SK-N-SH (cell line): ENCODE data around the gene LNPEP.

Source experiments
- EZH2phosphoT487 ChIP-seq: fragments of 200-600 bp; sonication (generic); IDR thresholded peaks from 2 replicates; pipeline ENCODE4 v1.6.1; 2017; ENCODE audit warnings: low read depth, mixed run types, mild to moderate bottlenecking, antibody characterized with exemption, moderate library complexity, borderline replicate concordance
- FOSL2 ChIP-seq: IDR thresholded peaks from 2 replicates; pipeline ENCODE4 v1.4.0; 2012; ENCODE audit warnings: low read depth, mild to moderate bottlenecking, moderate library complexity, borderline replicate concordance
- FOXM1 ChIP-seq: IDR thresholded peaks from 2 replicates; pipeline ENCODE4 v1.4.0; 2012; ENCODE audit warnings: low read depth, mild to moderate bottlenecking
- RFX5 ChIP-seq: IDR thresholded peaks from 2 replicates; pipeline ENCODE4 v1.6.1; 2012; ENCODE audit warnings: mild to moderate bottlenecking, improper control_type of control experiment, low read length
- TCF12 ChIP-seq: IDR thresholded peaks from 2 replicates; pipeline ENCODE4 v1.4.0; 2012
- TF ChIP-seq, protein P1 (sequence below): fragments of 200-600 bp; sonication (generic); IDR thresholded peaks from 2 replicates; pipeline ENCODE4 v1.6.1; 2017; ENCODE audit warnings: antibody characterized with exemption, mild to moderate bottlenecking, moderate library complexity

DNA sequence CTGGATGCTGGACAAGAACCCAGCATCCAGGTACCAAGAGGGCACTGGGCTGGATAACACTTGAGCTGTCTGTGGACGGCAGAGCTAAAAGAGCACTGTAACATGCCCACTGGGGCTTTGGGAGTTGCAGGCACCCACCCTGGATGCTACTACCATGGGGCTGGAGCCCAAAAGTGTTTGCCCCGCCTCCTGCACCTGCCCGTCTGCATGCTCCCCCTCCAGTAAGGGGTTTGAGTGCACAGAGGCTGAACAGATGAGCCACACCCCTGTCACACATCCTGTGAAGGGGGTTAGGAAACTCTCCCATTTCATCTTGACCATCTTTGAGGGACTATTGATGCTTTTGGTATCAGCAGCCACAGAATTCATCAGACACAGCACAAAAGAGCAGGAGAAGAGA is 137.5 kb downstream of the LNPEP start:
- TF ChIP-seq, protein P1, sequence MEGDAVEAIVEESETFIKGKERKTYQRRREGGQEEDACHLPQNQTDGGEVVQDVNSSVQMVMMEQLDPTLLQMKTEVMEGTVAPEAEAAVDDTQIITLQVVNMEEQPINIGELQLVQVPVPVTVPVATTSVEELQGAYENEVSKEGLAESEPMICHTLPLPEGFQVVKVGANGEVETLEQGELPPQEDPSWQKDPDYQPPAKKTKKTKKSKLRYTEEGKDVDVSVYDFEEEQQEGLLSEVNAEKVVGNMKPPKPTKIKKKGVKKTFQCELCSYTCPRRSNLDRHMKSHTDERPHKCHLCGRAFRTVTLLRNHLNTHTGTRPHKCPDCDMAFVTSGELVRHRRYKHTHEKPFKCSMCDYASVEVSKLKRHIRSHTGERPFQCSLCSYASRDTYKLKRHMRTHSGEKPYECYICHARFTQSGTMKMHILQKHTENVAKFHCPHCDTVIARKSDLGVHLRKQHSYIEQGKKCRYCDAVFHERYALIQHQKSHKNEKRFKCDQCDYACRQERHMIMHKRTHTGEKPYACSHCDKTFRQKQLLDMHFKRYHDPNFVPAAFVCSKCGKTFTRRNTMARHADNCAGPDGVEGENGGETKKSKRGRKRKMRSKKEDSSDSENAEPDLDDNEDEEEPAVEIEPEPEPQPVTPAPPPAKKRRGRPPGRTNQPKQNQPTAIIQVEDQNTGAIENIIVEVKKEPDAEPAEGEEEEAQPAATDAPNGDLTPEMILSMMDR, result no peak
- no peak for TF ChIP-seq TCF12
- no peak for TF ChIP-seq EZH2phosphoT487
- TF ChIP-seq RFX5, result no peak
- no peak for TF ChIP-seq FOSL2
- TF ChIP-seq FOXM1, result no peak
